ENCODE measurements around the gene SDK1. TPM values are rescaled to one million over a fixed set of nuclear protein-coding genes. Genes with fewer than 3 reads are reported as not detected.

Gene SDK1
- total RNA-seq (10 to 100 TPM; 10.4 to 11.6 TPM), polyA plus RNA-seq (ENCODE audit: insufficient read length in 2 of 2) (10 to 100 TPM; 10.5 to 11.5 TPM)
- long read RNA-seq, donor 1: 0 reads
- long read RNA-seq, donor 2: 0 reads
- long read RNA-seq, donor 3: 0 reads
- long read RNA-seq, donor 4: 0 reads

- Histone ChIP-seq H3K27me3 (ENCODE audit: control insufficient read depth, insufficient read depth, low read length) (peaks cover 9% of the 10 kb centered on the region), H3K27ac (ENCODE audit: low read depth, low read length) (no peak within 1 kb of the TSS), H3K4me1 (ENCODE audit: control insufficient read depth, insufficient read depth, low read length) (peaks cover 13% of the 10 kb centered on the region), H3K9me3 (ENCODE audit: control insufficient read depth, insufficient read depth, low read length) (no peaks in the 10 kb centered on the region), H3K4me3 (ENCODE audit: low read depth, low read length) (peak within 1 kb of the TSS; percentile 58), H3K36me3 (ENCODE audit: control insufficient read depth, insufficient read depth, low read length) (no peaks in the 10 kb centered on the region)
- DNase-seq (ENCODE audit: low read depth in 4 of 6, low spot score in 6 of 6): peak; percentile 78 to 98 (median 92)
- under 1% methylated on average over 119 of the region's 119 CpGs for WGBS (ENCODE audit: insufficient coverage)
Observed at GRCh38 chr7:3300651-3301448, at the start of gene SDK1. SDK1 (plus strand) TSS chr7:3301252; CDS start chr7:3301587, 335 bp downstream.

GRCh38 chr7:3254718-3255117, 46.3 kb upstream of the SDK1 start:
- Histone ChIP-seq H3K4me1 (ENCODE audit: control insufficient read depth, insufficient read depth, low read length) (peaks cover 1% of the 10 kb centered on the region), H3K27me3 (ENCODE audit: control insufficient read depth, insufficient read depth, low read length) (no peaks in the 10 kb centered on the region), H3K27ac (ENCODE audit: low read depth, low read length) (no peak overlapping the region), H3K9me3 (ENCODE audit: control insufficient read depth, insufficient read depth, low read length) (no peaks in the 10 kb centered on the region), H3K4me3 (ENCODE audit: low read depth, low read length) (no peak overlapping the region), H3K36me3 (ENCODE audit: control insufficient read depth, insufficient read depth, low read length) (no peaks in the 10 kb centered on the region)
- DNase-seq (ENCODE audit: low read depth in 4 of 6, low spot score in 6 of 6): no peak
- WGBS (ENCODE audit: insufficient coverage): 100% methylated on average over 1 of the region's 6 CpGs

- 45% methylated on average over 13 of the region's 17 CpGs for WGBS (ENCODE audit: insufficient coverage)
- DNase-seq (ENCODE audit: low read depth in 4 of 6, low spot score in 6 of 6): no peak
- no peak overlapping the region for H3K27ac ChIP-seq (ENCODE audit: low read depth, low read length)
- no peaks in the 10 kb centered on the region for H3K27me3 ChIP-seq (ENCODE audit: control insufficient read depth, insufficient read depth, low read length)
- no peaks in the 10 kb centered on the region for H3K9me3 ChIP-seq (ENCODE audit: control insufficient read depth, insufficient read depth, low read length)
- H3K4me1 ChIP-seq (ENCODE audit: control insufficient read depth, insufficient read depth, low read length): peaks cover 5% of the 10 kb centered on the region
- H3K4me3 ChIP-seq (ENCODE audit: low read depth, low read length): peak overlapping the region; percentile 20
- H3K36me3 ChIP-seq (ENCODE audit: control insufficient read depth, insufficient read depth, low read length): no peaks in the 10 kb centered on the region
Observed at GRCh38 chr7:3259711-3260400, 41.2 kb upstream of the SDK1 start.

- no peaks in the 10 kb centered on the region for H3K9me3 ChIP-seq (ENCODE audit: control insufficient read depth, insufficient read depth, low read length)
- H3K4me3 ChIP-seq (ENCODE audit: low read depth, low read length): peak overlapping the region; percentile 20
- no peaks in the 10 kb centered on the region for H3K27me3 ChIP-seq (ENCODE audit: control insufficient read depth, insufficient read depth, low read length)
- no peak overlapping the region for H3K27ac ChIP-seq (ENCODE audit: low read depth, low read length)
- H3K4me1 ChIP-seq (ENCODE audit: control insufficient read depth, insufficient read depth, low read length): peaks cover 5% of the 10 kb centered on the region
- 20% methylated on average over 1 of the region's 10 CpGs for WGBS (ENCODE audit: insufficient coverage)
- peak in 2 of 6 donors; percentile 63 to 70 for DNase-seq (ENCODE audit: low read depth in 4 of 6, low spot score in 6 of 6)
- H3K36me3 ChIP-seq (ENCODE audit: control insufficient read depth, insufficient read depth, low read length): no peaks in the 10 kb centered on the region
Observed at GRCh38 chr7:3260401-3260715, 40.7 kb upstream of the SDK1 start.

- Histone ChIP-seq H3K4me1 (ENCODE audit: control insufficient read depth, insufficient read depth, low read length) (peaks cover 3% of the 10 kb centered on the region), H3K4me3 (ENCODE audit: low read depth, low read length) (no peak overlapping the region), H3K27ac (ENCODE audit: low read depth, low read length) (no peak overlapping the region), H3K36me3 (ENCODE audit: control insufficient read depth, insufficient read depth, low read length) (no peaks in the 10 kb centered on the region), H3K27me3 (ENCODE audit: control insufficient read depth, insufficient read depth, low read length) (no peaks in the 10 kb centered on the region), H3K9me3 (ENCODE audit: control insufficient read depth, insufficient read depth, low read length) (no peaks in the 10 kb centered on the region)
- no peak for DNase-seq (ENCODE audit: low read depth in 4 of 6, low spot score in 6 of 6)
- WGBS (ENCODE audit: insufficient coverage): 46% methylated on average over 2 of the region's 9 CpGs
Observed at GRCh38 chr7:3264693-3265339, 36.2 kb upstream of the SDK1 start.

DNA sequence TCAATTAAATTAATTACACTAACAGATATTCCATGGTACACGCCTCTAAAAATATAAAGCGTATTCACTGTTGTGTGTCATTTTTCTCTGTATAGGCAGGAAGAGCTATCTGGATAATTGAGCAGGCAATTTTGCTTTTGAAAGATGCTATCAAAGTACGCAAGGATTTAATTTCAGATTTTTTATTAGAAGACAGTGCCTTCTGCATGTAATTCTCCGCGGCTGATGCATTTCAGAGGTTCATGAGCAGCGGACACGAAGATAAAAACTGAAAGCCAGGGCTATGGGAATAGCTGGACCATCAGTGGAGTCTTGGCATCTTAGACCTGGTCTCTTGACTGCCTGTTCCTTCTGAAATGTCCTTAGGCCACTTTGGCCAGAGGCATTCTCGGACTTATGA, 35.7 kb upstream of the SDK1 start:
- Histone ChIP-seq H3K4me3 (ENCODE audit: low read depth, low read length) (no peak overlapping the region), H3K4me1 (ENCODE audit: control insufficient read depth, insufficient read depth, low read length) (no peaks in the 10 kb centered on the region), H3K27me3 (ENCODE audit: control insufficient read depth, insufficient read depth, low read length) (no peaks in the 10 kb centered on the region), H3K36me3 (ENCODE audit: control insufficient read depth, insufficient read depth, low read length) (no peaks in the 10 kb centered on the region), H3K27ac (ENCODE audit: low read depth, low read length) (no peak overlapping the region), H3K9me3 (ENCODE audit: control insufficient read depth, insufficient read depth, low read length) (no peaks in the 10 kb centered on the region)
- DNase-seq (ENCODE audit: low read depth in 4 of 6, low spot score in 6 of 6): no peak
- 86% methylated on average over 6 of the region's 8 CpGs for WGBS (ENCODE audit: insufficient coverage)

DNA sequence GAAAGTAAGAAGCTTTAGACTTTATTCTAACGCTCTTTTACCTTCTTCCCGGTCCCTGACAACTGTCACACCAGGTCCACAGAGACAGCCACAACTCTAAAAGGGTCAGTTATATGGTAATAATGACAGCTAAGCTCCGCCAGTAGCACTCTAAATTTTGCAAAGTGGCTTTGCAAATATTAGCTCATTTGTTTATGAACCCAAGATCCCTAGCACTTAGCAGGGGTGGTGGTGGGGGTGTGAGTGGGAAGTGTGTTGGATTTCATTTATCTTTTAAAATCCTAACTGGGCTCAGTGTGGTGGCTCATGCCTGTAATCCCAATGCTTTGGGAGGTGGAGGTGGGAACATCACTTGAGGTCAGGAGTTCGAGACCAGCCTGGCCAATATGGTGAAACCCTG, 34.8 kb upstream of the SDK1 start:
- Histone ChIP-seq H3K27me3 (ENCODE audit: control insufficient read depth, insufficient read depth, low read length) (no peaks in the 10 kb centered on the region), H3K4me3 (ENCODE audit: low read depth, low read length) (no peak overlapping the region), H3K27ac (ENCODE audit: low read depth, low read length) (no peak overlapping the region), H3K9me3 (ENCODE audit: control insufficient read depth, insufficient read depth, low read length) (no peaks in the 10 kb centered on the region), H3K36me3 (ENCODE audit: control insufficient read depth, insufficient read depth, low read length) (no peaks in the 10 kb centered on the region), H3K4me1 (ENCODE audit: control insufficient read depth, insufficient read depth, low read length) (no peaks in the 10 kb centered on the region)
- DNase-seq (ENCODE audit: low read depth in 4 of 6, low spot score in 6 of 6): no peak
- WGBS (ENCODE audit: insufficient coverage): 83% methylated on average over 1 of the region's 4 CpGs

GRCh38 chr7:3267966-3268690, 32.9 kb upstream of the SDK1 start:
- H3K27ac ChIP-seq (ENCODE audit: low read depth, low read length): no peak overlapping the region
- WGBS (ENCODE audit: insufficient coverage): 71% methylated on average over 3 of the region's 9 CpGs
- no peaks in the 10 kb centered on the region for H3K4me1 ChIP-seq (ENCODE audit: control insufficient read depth, insufficient read depth, low read length)
- no peaks in the 10 kb centered on the region for H3K36me3 ChIP-seq (ENCODE audit: control insufficient read depth, insufficient read depth, low read length)
- peak in 2 of 6 donors; percentile 35 to 50 for DNase-seq (ENCODE audit: low read depth in 4 of 6, low spot score in 6 of 6)
- no peaks in the 10 kb centered on the region for H3K27me3 ChIP-seq (ENCODE audit: control insufficient read depth, insufficient read depth, low read length)
- no peak overlapping the region for H3K4me3 ChIP-seq (ENCODE audit: low read depth, low read length)
- no peaks in the 10 kb centered on the region for H3K9me3 ChIP-seq (ENCODE audit: control insufficient read depth, insufficient read depth, low read length)

DNA sequence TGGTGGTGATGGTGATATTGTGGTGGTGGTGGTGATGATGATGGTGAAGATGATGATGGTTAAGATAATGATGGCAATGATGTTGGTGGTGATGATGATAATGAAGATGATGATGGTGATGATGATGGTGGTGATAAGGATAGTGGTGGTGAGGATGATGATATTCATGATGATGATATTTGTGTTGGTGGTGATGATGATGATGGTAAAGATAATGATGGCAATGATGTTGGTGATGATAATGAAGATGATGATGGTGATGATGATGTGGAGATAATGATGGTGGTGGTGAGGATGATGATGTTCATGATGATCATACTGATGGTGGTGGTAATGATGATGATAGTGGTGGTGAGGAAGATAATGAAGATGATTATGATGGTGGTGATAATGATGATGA, 30.7 kb upstream of the SDK1 start:
- no peaks in the 10 kb centered on the region for H3K9me3 ChIP-seq (ENCODE audit: control insufficient read depth, insufficient read depth, low read length)
- DNase-seq (ENCODE audit: low read depth in 4 of 6, low spot score in 6 of 6): no peak
- no peaks in the 10 kb centered on the region for H3K4me1 ChIP-seq (ENCODE audit: control insufficient read depth, insufficient read depth, low read length)
- H3K4me3 ChIP-seq (ENCODE audit: low read depth, low read length): no peak overlapping the region
- no peaks in the 10 kb centered on the region for H3K27me3 ChIP-seq (ENCODE audit: control insufficient read depth, insufficient read depth, low read length)
- no peaks in the 10 kb centered on the region for H3K36me3 ChIP-seq (ENCODE audit: control insufficient read depth, insufficient read depth, low read length)
- H3K27ac ChIP-seq (ENCODE audit: low read depth, low read length): no peak overlapping the region

All from spinal cord (tissue), 10 donors.